Stimulated activated CD4-positive, alpha-beta T cell treated with anti-CD3 and anti-CD28 coated beads, Interleukin-2, amount 100 ng/mL, for 24 hours (primary cell): ENCODE data around the gene REELD1.

Experiments used
- DNase-seq, 2 donors: peaks; one replicate each; pipeline ENCODE4 v3.0.0-alpha.2; 2020

Gene REELD1

DNA sequence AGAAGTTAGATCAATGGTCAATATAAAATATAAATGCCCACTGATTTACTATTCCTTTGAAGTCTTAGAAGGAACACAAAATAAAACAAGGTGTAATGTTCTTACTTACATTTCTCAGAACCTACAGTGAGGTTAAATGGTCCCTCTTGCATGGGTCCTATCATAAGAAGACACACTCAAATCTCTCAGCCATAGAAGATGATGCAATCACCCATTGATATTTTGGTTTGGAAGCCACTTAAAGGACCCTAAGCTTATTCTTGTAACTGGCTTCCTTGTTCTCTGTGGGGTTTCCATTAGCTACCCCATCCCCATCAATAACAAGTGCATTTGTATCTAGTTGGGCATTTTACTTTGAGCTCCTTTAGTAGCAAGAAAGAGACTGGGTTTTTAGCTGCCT, 15.1 kb downstream of the REELD1 start:
- no peak for DNase-seq

DNA sequence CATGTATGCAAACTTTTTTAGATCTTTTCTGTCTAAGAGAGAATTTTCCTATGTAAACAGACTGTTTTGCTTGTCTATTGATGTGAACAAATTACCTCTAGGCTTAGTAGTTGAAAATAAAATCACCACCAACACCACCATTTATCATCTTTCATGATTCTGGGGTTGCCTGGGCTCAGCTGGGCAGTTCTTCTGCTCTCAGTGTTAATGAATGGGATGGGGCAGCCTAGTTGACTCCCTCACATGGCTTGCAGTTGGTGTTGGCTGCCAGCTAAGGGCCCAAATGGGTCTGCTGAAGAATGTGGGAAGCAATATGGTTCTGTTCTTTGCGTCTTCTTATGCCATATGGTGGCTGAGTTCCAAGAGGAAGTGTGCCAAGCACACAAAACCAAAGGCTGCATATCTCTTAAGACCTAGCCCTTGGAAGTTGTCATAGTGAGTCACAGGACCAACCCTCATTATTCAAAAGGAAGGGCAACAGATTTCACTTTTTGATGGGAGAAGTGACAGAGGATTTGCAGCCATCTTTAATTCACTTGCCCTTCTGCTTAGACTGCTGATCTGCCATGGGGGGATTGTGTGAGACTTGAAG, 17.9 kb downstream of the REELD1 start:
- no peak for DNase-seq

DNA sequence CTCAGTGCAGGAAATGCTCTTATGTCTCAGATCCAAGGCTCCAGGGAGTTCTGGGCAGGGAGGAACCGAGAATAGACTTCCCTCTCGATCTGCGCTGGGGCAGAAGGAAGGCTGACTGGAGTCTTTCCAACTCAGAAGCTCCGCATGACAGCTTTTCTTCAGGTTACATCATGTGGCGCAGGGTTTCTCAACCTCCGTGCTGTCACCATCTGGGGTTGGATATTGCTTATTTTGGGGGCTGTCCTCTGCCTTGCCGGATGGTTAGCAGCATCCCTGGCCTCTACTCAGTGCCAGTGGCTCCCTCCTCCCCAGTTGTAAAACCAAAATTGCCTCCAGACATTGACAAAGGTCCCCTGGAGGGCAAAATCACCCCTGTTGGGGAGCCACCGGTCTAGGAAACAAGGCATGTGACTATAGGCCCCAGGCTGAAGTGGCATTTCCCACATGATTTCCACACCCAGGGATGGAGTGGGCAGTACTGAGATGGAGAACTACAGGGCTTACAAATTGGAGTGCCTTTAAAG, 21.4 kb downstream of the REELD1 start:
- DNase-seq = no peak

DNA sequence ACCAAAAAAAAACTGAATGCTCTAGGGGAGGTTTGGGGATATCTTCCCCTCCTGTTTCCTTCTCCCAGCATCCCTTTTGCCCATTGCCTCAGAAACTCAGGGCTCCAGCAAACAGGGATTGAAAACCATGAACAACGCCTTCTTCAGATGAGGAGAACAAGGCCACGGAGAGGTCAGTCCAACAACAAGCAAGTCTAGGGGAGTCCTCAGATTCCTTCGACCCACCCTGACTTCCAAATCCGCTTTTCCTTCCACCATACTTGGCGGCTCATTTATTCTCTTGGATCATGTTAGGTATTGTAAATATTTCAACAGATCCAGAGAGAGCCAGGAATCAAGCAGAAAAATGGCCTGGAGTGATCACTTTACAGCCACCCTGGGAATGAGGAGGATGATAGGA, 21.9 kb downstream of the REELD1 start:
- DNase-seq = no peak

DNA sequence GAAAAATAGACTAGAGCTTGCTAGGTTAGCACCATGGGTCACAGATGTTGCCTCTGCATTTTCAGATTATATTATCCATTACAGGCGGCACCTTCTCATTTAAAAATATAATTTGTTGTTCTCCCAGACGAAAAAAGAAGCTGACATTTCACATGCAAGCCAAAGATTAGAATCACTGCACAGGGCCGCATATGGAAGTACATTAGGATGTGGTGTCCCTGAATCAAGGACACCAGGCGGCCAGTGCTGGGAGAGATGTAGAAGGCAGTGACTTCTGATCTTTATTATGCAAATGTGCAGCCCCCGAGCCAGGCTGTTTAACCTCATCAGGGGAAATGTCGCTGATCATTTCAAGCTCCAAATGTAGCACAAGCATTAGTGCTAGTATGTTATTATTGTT, 22.8 kb downstream of the REELD1 start:
- DNase-seq = no peak

DNA sequence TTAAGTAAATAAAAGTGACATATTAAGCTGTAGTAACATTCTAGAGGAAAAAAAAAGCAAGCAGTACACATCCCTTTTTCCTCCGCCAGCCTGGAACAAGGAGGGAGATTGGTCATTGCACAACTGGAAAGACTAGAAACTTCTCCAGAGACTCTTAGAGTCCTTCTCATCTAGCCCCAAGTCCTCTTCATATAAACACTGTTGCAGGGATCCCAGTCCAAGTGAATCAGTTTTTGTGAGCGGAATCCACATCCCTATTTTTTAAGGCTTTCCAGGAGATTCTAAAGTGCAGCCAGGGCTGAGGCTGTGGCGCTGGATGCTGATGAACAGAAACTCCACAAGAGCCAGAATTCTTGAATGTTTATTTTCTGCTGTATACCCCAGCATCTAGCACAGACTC, 23.8 kb downstream of the REELD1 start:
- no peak for DNase-seq

DNA sequence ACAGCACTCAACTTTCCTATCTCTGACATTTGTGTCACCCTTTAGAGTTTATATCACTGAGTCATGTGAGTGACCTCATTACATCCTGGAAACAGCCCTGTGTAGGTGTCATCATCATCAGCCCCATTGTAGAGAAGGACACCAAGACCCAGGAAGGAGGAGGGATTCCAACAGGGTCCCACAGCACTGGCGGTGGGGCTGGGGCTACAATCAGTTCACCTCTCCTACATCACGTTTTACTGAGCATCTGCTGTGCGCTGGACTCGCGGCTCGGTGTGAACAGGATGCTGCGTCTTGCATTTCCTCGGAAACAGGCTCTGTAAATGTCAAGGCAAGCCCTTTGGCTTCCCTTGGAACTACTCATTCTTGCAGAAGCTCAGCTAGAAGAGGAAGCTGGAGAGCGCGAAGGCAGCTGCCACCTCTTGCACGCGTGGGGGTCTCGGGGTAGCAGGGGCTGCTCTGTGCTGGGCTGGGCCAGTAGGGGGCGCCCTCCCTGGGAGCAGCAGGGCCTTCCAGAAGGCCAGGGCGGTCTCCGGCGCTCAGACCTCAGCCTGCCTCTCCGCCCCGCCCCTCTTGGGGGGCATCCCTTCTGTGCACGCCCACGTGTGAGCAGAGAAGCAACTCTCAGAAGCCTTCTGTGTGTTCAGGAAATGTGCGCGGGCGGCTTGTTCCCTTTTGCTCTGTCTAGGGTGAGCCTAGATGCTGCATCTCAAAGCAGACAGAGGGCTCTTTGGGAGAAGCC, 29.0 kb downstream of the REELD1 start:
- peak; percentile 56 to 75 for DNase-seq

DNA sequence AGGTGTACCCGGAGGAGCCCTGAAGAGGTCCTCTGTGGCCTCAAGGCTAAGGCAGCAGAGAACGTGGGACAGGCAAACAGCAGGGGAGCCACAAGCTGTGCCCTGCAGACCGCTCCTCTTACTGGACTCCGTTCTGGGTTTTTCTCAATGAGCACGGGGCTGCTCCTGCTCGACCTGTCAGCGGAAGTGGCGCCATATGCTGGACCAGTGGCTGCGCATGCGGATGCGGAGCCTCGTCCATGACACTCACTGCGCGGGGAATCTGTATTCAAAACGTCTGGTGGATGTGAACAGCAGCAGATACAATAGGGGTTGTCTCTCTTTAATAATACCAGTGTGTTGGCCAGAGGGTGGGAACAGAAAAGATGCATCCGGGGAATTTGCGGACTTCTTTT, 29.5 kb downstream of the REELD1 start:
- DNase-seq = no peak

DNA sequence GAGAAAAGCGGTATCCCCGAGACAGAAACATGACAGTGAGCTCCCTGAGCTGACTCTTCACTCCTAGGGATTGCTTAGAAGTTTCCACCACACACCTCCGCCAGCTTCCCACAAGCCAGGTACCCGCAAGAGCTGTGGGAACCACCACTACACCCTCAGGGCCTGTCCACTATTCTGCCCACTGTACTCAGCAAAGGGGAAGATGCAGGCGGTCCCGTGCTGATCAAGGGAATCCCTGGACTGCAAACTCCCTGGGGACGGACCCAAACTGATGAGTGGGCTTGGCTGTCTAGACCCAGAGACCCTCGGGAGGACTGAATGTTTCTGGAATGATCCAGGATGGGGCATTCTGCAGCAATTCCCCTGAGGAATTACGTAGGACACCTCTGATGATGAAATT, 30.2 kb downstream of the REELD1 start:
- DNase-seq = no peak

DNA sequence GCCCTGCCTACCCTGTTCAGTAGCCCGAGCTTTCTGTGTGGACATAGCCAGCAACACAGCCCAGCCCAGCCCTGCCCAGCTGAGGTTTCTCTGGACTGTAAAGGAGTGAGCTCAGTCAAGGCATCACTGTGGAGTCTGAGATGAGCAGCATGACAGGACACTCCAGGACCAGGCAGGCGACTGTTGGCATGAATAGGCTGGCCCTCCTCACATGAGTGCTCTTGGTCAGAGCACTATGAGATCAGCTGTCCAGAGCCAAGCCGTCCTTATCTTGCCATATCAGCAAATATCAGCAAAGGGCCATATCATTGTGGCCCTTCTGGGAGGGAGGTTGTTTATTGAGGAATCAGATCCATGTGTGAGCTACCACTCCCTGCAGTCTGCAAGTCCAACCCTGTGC, 30.9 kb downstream of the REELD1 start:
- no peak for DNase-seq

DNA sequence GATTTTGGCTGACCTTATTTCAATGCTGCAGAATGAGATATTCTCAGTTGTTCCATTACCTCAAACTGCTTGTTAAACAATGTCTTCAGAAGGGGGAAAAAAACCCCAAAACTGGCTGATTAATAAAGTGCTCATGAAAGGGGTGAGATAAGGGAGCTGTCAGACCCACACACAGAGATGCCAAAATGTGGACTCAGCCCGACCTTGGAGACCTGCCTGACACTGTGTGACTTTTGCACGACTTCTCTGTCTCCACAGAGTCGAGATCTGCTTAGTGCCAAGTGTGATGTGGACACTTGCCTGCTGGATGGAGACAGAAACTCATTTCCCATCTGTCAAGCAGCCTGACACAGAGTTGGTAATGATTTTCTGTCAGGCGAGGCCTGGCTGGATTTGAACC, 31.5 kb downstream of the REELD1 start:
- DNase-seq = no peak

DNA sequence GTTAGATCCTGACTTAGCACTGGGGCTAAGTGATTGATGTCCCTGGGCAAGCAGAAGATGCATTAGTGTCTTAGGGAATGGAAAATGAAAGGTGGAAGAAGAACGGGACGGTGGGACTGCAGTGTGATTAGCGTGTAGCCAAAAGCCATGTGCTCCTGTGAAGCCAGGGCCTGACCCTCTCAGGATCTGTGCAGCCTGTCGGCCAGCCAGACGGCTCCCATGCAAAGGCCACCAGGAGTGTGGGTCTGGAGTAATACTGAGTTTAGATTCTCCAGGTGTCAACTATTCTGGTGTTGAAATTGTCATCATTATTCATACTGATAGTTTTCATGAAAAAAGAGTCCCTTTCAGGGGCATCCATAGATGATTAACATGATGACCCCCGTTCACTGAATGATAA, 32.0 kb downstream of the REELD1 start:
- DNase-seq = no peak

DNA sequence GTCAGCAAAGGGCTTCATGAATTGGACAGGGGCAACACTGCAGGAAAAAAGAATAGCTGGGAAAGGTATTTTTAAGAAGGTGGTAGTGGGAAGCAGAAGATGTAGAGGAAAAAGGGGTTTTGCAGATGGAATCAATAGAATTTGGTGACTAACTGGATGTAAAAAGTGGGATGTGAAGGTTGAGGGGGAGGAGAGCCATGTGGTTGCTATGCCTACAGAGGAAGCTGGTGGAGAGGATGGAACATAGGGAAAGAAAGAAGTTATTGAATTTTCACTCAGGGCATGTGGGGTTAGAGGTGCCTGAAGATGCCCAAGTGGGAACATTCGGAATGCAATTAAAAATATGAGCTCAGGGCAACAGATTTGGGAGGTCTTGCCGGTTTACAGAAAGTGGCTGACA, 33.0 kb downstream of the REELD1 start:
- DNase-seq = no peak

DNA sequence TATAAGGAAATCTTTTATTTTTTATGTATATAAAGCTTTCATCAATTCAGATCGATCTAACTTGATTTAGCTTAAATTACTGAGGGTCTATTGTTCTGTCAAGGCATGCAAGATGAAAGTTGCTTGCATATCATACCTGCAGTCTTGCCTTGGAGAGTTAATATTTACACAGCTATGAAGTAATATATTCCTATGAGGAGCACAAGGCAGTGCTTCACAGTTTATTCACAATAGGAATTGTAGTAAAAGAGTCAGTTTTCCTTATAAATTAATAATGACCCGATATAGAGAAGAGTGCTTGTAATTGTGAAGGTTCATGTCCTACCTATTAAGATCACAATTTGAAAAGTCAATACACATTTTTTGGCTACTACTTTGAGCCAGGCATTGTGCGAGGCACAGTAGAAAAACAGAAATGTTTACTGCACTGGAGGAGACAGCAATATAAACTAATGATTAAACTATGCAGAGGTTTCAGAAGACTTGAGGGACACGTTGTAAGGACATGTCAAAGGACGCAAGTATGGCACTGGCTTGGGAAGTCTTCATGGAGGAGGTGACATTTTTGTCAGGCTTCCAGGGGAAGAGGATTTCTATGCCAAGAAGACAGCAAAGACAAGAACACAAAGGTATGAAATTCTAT, 38.8 kb downstream of the REELD1 start:
- DNase-seq = no peak

DNA sequence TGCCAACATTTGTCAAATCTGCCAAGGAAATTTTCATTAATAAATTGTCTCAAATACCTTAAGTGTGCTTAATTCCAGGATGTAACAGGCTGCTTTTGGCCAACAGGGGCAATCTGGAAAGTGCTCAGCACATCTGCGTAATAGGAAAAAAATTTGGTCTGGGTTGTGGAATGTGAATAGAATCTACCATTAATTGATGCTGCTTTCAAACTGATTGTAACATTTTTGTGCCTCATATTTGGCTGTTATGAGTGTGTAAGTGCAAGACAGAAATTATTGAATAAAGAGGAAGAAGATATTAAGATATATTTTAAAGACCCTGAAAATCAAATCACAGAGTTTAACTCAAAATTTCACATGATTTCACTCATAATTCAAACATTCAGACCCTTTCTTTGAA, 41.1 kb downstream of the REELD1 start:
- DNase-seq = no peak

DNA sequence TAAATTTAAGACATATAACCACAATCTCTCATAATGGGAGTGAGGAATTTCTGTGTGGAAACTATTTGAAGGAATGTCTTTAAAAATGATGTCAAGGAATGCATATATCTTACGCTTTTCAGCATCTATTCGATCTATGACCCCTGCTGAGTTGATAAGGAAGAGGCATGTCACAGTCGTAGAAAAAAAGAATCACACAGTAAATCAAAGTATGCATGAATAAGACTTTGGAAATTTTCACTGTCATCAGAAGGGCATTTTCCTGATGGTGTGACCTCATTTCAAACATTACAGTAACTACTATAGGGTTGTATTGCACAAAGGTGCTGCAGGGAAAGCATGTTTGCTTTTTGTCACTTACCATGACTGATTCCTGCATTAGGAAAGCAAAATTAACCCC, 41.5 kb downstream of the REELD1 start:
- no peak for DNase-seq

DNA sequence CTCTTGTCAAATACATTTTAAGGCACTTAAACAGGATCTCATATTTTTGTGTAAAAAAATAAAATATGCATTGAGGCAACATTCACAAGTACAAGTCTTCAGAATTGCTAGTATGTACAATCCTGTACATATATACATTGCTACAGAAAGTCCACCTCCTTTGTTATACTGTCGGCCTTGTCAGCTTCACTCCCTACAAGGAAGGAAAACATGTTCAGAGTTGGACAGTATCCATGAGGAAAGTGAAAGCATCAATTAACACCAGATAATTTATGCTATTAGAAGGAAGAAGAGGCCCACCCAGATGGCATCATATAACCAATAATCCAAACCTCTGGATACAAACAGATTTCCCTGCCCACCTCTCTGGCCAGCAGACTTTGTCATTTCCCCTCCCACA, 42.0 kb downstream of the REELD1 start:
- no peak for DNase-seq

DNA sequence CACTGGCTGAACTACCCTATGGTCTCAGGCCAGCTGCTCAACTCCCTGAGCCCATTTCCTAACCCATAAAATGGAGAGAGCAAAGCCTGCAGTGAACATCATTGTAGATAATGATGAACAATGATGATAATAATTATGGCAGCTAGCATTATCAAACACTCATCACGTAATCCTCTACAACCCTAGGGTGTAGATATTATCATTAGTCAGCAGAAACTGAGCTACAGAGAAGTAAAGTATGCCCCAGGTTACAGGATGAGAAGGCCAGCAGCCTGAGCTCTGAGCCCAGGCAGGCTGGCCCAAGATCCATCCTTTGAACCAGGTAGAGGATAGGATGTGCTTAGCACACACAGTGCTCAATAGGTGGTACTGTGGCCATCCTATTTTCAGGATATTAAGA, 43.2 kb downstream of the REELD1 start:
- DNase-seq = no peak

DNA sequence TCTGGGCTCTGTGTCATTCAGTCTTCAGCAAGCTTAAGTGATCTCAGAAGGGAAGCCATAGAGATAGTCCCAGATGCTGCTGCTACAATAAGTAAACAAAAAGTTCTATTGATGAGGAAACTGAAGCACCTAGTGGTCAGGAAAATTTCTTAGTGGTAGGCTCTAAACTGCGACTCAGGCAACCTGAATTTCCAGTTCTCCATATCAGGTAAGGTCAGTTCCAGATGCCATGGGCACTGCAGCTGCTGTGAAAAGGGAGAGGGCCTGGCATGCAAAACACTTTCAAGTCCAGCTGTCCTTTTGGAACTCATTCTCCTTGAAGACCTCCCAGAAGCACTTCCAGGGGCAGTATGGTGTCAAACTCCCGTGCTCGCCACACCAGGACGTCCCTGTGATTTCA, 46.2 kb downstream of the REELD1 start:
- no peak for DNase-seq

DNA sequence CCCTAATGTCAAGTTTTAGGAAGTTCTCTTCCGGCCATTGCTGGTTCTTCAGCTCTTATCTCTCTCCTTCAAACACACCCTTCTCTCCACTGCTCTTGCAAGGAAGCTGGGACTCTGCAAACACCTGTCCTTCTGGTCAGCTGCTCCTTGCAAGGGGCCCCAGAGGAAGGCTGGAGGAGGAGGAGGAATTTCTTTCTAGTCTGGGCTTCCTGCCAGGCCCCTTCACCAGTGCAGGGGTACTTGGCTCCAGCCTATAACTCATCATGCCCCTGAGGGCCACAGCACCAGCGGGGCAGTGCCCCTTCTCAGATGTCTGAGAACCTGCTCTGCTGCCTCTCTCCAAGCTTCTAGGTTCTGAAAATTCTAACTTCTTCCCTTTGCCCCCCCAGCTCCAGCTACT, 46.7 kb downstream of the REELD1 start:
- no peak for DNase-seq

DNA sequence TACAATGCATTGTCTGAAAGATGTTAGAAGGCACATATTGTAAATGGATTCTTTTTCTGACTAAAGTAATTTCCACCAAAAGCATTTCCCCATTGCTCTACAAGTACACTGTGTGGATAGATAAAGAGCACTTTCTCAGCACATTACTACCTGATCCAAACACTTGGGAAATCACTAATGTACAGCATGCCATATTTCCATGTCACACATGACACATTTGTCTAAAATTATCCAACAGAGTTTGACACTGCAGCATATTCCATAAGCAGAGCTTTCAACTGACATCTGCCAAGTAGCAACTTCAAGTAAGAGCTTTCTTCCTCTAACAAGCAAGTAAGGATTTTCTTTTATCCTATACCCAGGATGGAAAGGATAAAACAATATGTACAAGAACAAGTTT, 49.5 kb downstream of the REELD1 start:
- no peak for DNase-seq

DNA sequence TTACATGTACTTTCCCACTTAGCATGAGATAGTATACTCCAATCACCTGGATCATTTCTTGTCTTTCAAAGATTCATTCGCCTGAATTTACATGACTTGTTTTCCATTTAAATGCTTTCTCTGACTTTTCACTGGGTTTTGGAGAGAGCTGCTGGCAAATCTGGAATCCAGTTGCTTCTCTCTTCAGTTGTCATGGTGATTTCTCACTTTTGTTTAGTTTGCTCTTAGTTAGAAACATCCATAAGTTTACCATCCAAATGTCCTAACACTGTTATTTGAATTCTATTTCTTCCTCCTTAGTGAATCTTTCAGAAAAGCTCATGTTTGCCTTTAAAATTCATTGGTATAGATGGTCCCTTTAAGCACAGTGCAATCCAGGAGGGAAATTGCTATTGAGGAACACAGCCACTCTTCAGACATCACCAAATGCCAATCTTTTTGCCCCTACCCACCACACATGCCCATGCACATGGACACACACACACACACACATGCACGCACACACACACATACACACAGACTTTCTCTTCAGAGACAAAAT, 51.7 kb downstream of the REELD1 start:
- DNase-seq = no peak

DNA sequence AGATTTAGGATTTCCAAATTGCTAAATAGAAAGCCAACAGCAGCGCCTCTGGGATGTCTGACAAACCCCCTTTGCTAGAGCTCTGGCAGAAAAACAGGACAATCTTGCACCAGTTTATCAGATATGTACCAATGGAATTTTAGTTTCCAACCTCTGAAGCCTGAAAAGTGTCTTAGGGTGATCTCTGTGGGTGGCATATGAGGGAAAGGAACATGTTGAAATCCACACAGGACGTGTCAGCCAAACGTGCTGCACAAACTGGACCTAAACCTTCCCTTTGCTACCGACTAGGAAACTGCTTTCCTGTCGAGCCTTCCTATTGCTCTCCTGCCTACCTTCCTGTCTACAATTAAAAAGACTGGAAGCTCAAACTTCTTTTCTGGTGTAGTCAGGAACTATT, 53.5 kb downstream of the REELD1 start:
- no peak for DNase-seq

DNA sequence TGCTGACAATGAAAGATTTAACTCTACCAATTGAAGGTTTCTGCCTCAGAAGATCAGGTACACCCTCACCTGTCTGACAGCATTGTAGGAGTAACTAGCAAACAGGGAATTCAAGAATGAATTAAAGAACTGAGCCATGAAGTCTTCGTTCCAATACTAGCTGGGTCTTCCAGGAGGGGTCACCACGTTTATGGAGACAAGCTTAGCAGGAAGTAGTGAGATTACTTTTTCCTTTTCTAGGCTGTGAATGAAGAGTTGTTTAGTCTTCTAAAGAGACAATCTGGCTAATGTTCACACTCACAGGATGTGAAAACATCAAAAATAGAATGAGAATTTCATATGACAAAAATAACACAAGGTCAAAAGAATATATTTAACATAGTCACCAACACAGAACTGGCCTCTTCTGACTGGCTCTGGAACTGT, 54.9 kb downstream of the REELD1 start:
- DNase-seq = no peak
